IPS-18c (cell line): ENCODE measurements around the gene C1orf232.

Source experiments
- H3K4me3 ChIP-seq: 2 replicates; pipeline ENCODE4 v1.7.0; 2013; ENCODE audit warnings: low read depth, mild to moderate bottlenecking, low read length, moderate library complexity; ENCODE audit not compliant: insufficient read depth
- H3K9me3 ChIP-seq: one replicate; pipeline ENCODE4 v1.6.1; 2013; ENCODE audit warnings: mild to moderate bottlenecking, low read length, moderate library complexity; ENCODE audit not compliant: control insufficient read depth, insufficient read depth

The C1orf232 gene

DNA sequence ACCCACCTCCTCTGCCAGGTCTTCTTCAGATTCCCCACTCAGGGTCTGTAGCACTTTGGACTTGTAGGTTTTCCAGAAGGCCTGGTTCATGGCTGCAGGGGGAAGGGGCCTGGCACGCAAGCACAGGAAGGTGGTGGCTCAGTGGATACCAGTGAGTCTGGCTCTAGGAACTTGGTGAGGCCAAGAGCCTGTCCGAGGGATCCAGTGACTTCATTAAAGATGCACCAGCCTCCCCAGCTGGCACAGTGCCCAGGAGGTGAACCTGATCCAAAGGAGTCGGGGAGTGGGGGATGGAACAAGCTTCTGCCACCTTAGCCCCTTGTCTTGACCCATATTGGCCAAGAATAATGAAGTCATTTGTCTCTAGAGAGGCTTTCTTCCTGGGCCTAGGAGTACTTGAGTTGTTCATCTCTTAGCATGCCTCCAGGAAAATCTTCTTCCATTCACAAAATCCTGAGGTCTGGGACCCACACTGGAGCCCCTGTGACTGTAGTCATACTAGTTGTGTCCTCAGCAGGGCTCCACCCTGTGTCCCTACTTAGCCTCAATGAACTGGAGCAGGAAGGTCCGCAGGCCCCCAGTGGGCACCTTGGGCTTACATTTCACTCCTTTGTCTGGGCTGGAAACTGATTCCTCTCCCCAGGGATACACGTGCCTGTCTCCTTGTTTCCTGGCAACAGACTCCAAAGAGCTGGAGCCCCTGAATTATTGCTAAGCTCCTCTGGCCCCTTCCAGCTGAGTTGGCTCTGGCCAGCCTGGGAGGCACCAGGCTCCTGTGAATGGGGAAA is at the start of gene C1orf232:
TSS of gene C1orf232 (minus strand) at position 554 of the 788 bp plus-strand sequence. CDS start at position 90, 464 bp downstream.
- no peaks in the 10 kb centered on the region for H3K9me3 ChIP-seq
- H3K4me3 ChIP-seq, result peak within 1 kb of the TSS; percentile 90

DNA sequence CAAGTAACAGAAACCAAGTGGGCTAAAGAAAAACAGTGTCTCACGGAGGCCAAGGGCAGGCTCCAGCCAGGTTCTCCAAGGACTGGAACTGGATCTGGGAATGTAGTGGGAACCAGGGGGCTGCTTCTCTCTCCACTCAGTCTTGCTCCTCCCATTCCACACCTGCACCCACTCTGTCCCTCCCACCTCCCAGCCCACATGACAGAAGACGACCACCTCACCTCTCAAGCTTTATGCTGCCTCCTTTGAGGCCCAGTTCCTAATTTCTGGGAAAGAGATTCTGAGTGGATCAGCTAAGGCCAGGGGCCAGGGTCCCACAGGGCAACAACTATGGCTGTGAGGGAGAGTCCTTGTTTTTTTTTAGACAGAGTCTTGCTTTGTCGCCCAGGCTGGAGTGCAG is 46.5 kb upstream of the C1orf232 start:
- no peaks in the 10 kb centered on the region for H3K9me3 ChIP-seq
- no peak overlapping the region for H3K4me3 ChIP-seq

DNA sequence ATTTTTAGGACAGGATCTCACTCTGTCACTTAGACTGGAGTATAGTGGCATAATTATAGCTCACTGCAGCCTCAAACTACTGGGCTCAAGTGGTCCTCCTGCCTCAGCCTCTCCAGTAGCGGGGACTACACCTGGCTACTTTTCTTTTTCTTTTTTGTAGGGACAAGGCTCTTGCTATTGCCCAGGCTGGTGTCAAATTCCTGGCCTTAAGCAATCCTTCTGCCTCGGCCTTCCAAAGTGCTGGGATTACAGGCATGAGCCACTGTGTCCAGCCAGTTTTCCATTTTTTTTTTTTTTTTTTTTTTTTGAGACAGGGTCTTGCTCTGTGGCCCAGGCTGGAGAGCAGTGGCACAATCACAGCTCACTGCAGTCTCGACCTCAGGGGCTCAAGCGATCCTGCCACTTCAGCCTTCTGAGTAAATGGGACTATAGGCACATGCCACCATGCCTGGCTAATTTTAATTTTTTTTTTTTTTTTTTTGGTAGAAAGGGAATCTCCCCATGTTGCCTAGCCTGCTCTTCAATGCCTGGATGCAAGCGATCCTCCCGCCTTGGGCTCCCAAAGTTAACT is 44.7 kb upstream of the C1orf232 start:
- Histone ChIP-seq H3K4me3 (no peak overlapping the region), H3K9me3 (no peaks in the 10 kb centered on the region)

DNA sequence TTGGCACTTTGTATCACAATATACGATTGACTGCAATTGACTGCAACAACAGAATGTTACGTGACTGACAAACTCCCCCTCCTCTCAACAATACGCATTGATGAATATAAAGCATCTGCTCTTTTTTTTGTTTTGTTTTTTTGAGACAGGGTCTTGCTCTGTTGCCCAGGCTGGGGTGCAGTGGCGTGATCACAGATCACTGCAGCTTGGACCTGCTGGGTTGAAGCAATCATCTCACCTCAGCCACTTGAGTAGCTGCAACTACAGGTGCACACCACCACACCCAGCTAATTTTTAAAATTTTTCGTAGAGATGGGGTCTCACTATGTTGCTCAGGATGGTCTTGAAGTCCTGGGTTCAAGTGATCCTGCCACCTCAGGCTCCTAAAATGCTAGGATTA is 44.0 kb upstream of the C1orf232 start:
- Histone ChIP-seq H3K4me3 (no peak overlapping the region), H3K9me3 (no peaks in the 10 kb centered on the region)

DNA sequence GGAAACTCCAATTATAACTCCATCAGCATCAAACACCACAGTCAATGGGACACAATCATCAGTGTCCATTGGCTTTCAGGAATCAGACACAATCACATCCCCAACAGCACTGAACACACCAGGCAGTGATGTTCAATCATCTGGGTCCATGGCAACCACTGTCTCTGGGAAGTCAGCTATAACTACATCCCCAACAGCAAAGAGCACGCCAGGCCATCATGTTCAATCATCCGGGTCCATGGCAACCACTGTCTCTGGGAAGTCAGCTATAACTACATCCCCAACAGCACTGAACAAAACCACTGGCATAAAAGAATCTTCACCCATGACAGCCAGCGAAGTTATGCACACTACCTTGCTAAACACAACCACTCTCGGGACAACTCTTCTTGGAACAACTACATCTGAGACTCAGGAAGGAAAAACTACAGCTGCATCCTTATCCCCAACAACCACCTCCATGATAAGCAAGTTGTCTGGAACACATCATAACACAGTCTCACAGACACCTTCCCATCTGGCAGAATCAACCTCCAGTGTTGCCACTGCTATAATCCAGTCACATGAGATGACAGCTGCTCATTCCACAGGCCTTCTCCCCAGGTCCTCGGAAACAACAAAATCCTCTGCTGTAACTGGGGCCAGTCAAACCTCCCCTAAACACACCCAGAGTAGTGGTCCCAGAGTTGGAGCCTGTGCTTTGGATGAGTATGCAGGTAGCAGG is 41.5 kb upstream of the C1orf232 start:
- no peak overlapping the region for H3K4me3 ChIP-seq
- H3K9me3 ChIP-seq, result no peaks in the 10 kb centered on the region

DNA sequence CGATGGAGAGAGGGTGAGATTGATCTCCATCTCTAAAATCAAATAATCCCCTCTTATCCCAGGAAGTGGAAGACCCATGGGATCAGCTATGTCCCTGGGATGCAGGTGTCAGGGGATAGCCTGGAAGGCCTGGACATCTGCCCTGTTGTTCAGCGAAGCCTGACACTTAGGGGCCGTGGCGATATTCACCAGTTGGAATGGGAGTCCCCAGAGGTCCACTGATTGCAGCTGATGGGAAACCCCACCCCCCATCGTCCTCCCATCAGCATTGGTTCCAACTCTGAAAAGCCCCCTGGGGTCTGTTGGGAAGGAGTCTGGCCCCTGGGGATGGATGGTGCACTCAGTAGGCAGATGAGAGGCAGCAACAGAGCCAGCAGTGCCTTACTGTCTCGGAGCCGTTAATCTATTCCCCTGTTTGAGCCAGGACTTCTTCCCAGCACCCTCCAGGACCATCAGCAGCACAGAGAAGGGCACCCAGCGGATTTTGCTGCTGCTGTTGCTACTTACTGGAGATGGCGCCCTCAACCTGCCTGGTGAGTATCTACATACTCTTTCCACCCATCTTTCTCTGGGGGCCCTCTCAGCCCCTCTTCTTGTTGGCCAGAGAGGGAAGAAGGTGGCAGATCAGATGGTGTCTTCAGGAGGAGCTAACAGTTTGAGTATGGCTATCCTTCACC is 35.0 kb upstream of the C1orf232 start:
- H3K9me3 ChIP-seq, result no peaks in the 10 kb centered on the region
- H3K4me3 ChIP-seq, result no peak overlapping the region

DNA sequence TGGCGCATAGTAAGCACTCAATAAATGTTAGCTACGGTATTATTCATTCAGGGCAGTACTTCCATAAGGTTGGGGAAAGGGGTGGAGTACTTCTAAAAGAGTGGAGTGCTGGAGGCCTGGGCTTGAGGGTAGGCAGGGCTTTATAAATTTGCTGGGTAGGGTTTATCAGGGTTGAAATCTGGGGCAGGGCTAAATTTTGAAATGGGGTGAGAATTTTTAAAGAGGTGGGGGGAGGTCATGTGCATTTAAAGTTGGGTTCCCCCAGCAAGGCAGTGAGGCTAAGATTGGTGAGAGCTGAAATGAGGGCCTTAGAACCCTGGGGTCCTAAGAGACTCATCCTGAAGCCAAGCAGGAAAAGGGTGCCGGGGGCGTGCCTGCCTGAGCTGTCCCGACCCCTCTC is 31.6 kb upstream of the C1orf232 start:
- no peak overlapping the region for H3K4me3 ChIP-seq
- no peaks in the 10 kb centered on the region for H3K9me3 ChIP-seq

DNA sequence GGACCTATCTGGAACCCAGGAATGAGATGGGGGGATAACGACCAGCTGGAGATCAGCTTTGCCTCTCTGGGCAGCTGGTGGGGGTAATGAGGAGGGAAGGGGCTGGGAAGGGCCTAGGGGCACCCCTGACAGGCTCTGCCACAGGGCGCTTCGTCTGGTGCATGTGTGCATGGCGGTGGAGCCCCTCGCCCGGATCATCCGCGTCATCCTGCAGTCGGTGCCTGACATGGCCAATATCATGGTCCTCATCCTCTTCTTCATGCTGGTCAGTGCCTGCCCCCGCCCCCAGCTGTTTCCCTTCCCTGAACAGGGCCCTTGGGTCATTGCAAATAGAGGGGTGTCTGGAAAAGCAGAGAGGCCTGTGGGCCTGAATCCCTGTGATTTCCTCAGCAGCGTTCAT is 29.1 kb upstream of the C1orf232 start:
- Histone ChIP-seq H3K9me3 (no peaks in the 10 kb centered on the region), H3K4me3 (no peak overlapping the region)

DNA sequence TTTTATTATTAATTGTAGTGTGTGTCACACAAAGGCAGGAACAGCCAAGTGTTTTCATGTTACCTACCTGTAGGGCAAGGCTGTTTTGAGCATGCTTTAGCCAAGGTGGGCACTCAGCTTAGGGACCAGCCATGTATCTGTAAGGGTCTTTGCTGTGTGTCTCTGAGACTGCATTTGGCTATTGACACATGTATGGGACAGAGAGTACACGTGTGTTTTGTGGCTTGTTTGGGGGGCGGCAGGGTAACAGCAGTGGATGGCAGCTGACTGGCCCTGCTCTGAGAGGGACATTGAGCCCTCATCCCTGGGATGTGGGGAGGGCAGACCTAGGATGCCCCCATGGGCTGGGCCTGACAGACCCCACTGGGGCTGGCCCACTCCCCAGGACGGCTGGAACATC is 28.5 kb upstream of the C1orf232 start:
- no peaks in the 10 kb centered on the region for H3K9me3 ChIP-seq
- no peak overlapping the region for H3K4me3 ChIP-seq

DNA sequence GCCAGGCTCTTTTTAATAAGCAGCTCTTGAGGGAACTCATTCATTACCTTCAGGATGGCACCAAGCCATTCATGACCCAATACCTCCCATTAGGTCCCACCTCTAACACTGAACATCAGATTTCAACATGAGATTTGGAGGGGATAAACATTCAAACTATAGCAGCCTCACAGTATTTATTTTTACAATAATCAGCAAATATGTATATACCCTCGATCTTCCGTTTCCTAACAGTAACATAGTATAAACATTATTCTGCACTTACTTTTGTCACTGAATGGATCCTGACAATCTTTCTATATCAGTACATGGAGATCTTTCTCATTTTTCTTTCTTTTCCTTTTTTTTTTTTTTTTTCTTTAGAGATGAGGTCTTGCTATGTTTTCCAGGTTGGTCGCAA is 27.0 kb upstream of the C1orf232 start:
- Histone ChIP-seq H3K9me3 (no peaks in the 10 kb centered on the region), H3K4me3 (no peak overlapping the region)

DNA sequence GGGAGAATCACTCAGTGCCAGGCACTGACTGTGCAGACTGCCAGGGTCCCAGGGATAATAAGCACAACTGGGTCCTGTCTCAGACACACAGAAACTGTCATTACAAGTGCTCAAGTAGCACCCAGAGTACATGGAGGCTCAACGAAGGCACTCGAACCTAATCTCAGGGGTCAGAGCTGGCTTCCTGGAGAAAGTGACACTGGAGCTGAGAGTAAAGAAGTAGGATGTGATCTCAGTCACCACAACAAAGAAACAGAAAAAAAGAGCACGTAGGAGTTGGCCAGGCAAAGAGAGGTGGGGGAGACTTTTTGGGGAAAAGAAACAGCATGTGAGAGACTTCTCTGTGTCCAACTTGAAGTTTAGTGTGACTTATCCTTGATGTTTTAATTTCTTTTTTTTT is 23.0 kb upstream of the C1orf232 start:
- Histone ChIP-seq H3K4me3 (no peak overlapping the region), H3K9me3 (no peaks in the 10 kb centered on the region)

DNA sequence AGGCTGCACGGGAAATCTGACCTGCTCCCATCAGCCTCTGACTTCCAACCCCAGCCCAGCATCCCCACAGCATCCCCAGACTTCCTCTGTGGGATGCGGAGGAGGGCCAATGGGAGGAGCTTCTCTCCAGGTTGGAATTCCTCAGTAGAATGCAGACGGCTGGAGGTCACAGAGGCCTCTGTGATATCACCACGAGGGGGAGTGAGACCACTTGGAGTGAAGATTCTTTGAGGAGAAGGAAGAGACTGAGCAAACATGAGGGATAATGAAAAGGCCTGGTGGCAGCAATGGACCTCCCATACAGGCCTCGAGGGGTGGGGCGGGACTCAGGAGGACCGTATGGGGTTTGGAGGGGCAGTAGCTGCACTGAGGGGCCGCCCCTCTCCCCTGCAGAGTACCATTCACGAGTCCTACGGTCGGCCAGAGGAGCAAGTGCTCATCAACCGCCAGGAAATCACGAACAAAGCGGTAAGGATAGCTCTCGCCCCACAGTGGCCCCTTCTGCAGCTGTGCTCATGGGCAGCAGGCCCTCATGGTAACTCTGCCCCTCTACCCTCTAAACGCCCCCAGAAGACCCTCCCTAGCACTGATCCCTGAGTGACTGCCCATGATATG is 21.7 kb upstream of the C1orf232 start, which contains the start of gene CATSPER4:
TSS of gene CATSPER4 (plus strand) at position 230 of the 615 bp plus-strand sequence. CDS start at position 256, 26 bp downstream.
- no peaks in the 10 kb centered on the region for H3K9me3 ChIP-seq
- H3K4me3 ChIP-seq, result peak within 1 kb of the TSS; percentile 11; the same call in 1 of the 2 replicates

DNA sequence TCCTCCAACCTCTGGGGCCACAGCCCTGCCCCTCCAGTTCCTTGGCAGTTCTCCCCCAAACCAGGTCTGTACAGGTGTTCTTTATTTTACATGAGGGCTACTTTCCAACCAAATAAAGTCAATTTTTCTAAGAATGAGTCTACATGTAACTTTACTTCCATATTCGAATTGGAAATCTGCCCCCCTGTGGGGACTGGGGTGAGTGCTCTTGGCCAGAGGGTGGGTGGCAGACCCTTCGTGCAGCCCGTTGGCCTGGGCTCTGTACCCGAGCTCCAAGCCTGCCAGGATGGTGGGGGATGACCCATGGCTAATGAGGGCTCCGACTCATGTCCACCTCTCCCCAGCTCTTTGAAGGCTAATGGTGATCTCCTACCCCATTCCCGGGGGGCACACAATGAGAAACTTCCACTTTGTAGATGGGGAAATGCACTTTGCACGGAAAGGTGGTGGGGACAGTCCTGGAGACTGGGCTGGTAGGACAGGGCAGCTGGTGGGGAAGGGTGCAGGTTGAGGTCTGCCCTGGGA is 21.1 kb upstream of the C1orf232 start:
- H3K9me3 ChIP-seq, result no peaks in the 10 kb centered on the region
- H3K4me3 ChIP-seq, result no peak overlapping the region

DNA sequence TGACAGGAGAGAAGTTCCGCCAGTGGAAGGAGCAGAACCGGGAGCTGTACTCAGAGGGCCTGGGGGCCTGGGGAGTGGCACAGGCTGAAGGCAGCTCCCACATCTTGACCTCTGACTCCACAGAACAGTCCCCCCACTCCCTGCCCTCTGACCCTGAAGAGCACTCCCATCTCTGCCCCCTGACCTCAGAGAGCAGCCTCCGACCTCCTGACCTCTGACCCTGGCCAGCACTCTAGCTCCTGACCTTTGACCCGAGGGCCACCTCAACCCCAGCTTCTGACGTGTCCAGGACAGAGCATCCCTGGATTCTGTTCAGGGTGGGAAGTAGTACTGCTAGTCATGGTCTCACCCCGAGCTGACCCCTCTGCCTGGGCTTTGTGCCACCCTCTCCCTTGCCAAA is 20.6 kb upstream of the C1orf232 start:
- Histone ChIP-seq H3K4me3 (no peak overlapping the region), H3K9me3 (no peaks in the 10 kb centered on the region)

DNA sequence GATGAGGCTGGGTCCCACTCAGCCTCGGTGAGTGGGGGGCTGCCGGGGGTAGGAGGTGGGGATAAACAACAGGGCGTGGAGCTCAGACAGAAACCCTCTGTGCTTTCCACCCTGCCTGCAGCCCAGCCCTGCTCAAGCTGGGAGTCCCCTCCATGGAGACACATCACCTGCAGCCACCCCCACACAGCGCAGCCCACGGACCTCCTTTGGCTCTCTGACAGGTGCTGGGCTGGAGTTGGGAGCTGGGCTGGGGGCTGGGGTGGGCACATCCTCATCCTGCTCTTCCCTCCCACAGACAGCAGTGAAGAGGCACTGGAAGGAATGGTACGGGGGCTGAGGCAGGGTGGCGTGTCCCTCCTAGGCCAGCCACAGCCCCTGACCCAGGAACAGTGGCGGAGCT is 19.7 kb upstream of the C1orf232 start:
- Histone ChIP-seq H3K4me3 (no peak overlapping the region), H3K9me3 (no peaks in the 10 kb centered on the region)

DNA sequence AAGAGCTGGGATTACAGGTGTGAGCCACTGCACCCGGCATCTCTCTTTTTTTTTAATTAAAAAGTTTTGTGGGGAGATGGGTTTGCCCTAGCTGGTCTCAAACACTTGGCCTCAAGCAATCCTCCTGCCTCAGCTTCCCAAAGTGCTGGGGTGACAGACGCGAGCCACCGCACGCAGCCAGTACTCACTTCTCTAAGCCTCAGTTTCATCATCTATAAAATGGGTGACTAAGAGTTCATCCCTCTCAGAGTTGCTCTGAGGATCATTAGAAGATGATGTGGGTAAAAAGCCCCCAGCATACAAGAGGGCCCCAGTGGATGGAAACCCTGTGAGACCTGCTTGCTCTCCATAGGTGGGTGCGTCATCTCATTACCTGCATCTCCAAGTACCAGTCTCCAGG is 19.1 kb upstream of the C1orf232 start:
- H3K9me3 ChIP-seq, result no peaks in the 10 kb centered on the region

DNA sequence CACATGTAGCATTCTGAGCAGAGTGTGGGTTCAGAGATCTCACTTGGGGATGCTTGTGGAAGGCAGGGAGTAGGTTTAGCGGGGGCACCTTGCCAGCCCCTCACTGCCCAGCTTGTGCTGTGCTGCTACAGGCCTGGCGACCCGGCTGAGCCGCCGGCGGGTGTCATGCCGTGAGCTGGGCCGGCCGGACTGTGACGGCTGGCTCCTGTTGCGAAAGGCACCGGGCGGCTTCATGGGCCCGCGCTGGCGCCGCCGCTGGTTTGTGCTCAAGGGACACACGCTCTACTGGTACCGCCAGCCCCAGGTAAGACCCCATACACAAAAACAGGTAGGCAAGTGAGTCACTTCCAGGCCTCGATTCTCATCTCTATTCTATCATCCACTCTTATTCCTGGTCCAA is 16.1 kb upstream of the C1orf232 start:
- Histone ChIP-seq H3K9me3 (no peaks in the 10 kb centered on the region), H3K4me3 (no peak overlapping the region)

More for the DNA sequence above, 19.1 kb upstream of the C1orf232 start:
- no peak overlapping the region for H3K4me3 ChIP-seq
